Skeletal muscle cell (primary cell): ENCODE data around the gene ZC3H6.
A peak's percentile ranks its signal among the peaks of the same experiment; 100 is the strongest.

Source experiments
- DNase-seq: peaks from one replicate; pipeline ENCODE4 v3.0.0-alpha.2; 2010; ENCODE audit warnings: low read depth
- H3K4me3 ChIP-seq: 2 replicates; pipeline ENCODE4 v1.5.1; 2011; ENCODE audit warnings: low read depth, mild to moderate bottlenecking, control low read depth, low read length, moderate library complexity

ZC3H6 gene, protein sequence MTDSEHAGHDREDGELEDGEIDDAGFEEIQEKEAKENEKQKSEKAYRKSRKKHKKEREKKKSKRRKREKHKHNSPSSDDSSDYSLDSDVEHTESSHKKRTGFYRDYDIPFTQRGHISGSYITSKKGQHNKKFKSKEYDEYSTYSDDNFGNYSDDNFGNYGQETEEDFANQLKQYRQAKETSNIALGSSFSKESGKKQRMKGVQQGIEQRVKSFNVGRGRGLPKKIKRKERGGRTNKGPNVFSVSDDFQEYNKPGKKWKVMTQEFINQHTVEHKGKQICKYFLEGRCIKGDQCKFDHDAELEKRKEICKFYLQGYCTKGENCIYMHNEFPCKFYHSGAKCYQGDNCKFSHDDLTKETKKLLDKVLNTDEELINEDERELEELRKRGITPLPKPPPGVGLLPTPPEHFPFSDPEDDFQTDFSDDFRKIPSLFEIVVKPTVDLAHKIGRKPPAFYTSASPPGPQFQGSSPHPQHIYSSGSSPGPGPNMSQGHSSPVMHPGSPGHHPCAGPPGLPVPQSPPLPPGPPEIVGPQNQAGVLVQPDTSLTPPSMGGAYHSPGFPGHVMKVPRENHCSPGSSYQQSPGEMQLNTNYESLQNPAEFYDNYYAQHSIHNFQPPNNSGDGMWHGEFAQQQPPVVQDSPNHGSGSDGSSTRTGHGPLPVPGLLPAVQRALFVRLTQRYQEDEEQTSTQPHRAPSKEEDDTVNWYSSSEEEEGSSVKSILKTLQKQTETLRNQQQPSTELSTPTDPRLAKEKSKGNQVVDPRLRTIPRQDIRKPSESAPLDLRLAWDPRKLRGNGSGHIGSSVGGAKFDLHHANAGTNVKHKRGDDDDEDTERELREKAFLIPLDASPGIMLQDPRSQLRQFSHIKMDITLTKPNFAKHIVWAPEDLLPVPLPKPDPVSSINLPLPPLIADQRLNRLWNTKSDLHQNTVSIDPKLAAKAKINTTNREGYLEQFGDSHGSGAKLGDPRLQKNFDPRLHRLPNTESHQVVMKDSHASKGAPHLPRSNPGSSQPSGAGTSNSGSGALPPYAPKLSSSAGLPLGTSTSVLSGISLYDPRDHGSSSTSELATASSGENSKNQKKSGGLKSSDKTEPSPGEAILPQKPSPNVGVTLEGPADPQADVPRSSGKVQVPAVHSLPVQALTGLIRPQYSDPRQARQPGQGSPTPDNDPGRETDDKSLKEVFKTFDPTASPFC

DNA sequence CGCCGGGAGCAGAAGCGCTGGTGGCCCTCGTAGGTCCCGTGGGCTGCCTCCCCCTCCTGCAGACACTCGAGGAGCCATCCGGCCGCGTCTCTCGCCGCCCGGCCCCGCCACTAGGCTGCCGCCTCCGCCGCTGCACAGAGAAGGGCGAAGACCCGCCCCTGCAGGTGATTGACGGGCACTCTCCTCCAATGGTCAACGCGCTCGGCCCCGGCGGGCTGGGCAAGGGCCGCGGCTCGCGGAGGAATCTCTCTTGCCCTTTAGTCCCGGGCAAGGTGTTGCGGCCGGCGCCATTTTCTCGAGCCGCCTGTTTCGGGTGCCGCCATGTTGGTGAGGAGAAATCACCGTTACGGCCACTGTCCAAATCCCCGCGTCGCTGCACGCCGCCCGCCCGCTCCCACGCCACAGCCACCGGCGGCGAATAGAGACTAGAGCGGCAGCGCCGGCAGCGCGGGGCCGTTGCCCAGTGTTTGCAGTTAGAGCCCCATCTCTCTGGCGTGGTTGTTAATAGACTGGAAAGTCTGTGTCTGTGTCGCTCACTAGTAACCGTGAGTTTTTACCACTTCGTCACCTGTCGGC, at the start of gene ZC3H6:
TSS of gene ZC3H6 (plus strand) at position 287 of the 576 bp plus-strand sequence. CDS start 398 bp downstream, outside the sequence.
- peak within 1 kb of the TSS; percentile 91 for H3K4me3 ChIP-seq

DNA sequence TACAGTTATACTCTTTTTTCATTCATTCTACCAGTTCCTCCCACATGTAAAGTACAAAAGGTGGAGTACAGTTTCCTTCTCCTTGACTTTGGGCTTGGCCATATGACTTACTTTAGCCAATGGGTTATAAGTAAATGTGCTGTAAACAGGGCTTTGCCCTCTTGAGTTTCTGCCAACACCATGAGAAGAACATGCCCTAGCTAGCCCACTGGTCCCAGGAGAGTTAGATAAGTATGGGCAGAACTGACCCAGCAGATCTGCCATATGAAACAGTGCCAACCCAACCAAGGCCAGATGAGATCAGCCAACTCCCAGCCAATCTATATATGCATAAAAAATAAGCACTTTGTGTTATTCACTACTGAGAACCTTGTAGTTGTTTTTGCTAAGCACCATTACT, 46.0 kb upstream of the ZC3H6 start:
- H3K4me3 ChIP-seq = no peak overlapping the region
- DNase-seq = peak; percentile 57

More for the DNA sequence above, at the start of gene ZC3H6:
- DNase-seq = peak; percentile 96

DNA sequence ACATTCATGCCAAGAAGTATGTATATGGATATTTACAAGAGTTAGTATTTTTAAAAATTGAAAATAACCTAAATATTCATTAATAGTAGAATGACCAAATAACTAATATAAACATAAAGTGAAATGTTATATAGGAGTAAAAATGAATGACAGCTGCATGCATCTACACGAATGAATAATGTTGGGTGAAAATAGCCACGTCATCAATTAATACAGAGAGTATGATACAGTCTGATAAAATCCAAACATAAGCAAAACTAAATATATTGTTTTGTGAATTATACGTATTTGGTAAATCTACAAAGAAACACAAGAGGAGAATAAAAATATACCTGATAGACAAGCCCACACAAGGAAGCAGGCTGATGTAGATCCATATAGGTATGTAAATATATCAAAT, 45.0 kb upstream of the ZC3H6 start:
- H3K4me3 ChIP-seq = no peak overlapping the region
- DNase-seq = no peak

DNA sequence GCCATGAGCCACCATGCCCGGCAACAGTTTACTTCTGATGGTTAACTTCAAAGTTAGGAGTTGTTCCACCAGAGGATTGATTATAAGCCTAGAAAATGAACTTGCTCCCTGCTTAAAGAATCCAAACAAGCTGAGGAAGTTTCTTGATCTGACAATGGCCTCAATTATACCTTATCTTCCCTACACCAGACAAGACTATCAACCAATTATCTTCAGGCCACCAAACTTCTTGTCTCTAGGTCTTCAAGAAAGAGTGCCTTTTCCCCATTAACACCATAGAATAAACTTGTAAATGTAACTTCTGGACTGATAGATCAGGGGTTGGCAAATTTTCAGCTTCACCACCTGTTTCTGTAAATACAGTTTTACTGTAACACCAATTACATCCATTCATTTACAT, 35.5 kb upstream of the ZC3H6 start:
- no peak for DNase-seq
- H3K4me3 ChIP-seq = no peak overlapping the region

DNA sequence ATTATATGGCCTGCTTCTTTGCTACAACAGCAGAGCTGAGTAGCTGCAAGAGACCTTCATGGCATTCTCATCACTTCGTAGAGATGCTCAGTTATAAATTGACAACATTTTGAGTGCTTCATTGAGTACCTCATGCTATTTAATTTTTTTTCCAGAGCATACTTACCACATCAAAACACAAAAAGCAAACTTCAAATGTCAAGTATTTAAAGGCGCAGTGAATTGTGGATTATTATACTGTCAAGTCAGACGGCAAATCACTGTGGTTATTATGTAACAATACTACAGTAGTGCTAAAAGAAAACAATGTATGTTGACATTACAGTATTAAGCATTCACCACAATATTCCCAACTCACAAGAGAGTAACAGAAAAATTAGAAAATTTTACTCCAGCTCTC, 33.0 kb upstream of the ZC3H6 start:
- H3K4me3 ChIP-seq = no peak overlapping the region
- no peak for DNase-seq

DNA sequence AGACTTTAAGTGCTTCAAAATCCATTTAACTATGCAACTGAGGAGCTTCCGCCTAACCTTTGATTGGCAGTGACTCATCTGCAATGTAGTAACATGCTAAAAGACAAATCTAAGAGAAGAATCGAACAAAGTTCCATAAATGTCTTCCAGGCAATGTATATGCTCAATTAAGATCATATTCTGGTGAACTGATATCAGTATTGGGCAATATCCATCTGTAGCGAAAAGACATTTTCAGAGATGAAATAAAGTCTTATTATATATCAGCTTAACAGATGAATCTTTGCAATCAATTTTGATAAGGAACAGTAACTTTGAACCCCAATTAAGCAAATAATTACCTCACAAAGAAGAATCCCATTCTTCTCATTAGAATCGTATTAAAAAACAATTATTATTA, 32.2 kb upstream of the ZC3H6 start:
- no peak for DNase-seq
- H3K4me3 ChIP-seq = no peak overlapping the region

DNA sequence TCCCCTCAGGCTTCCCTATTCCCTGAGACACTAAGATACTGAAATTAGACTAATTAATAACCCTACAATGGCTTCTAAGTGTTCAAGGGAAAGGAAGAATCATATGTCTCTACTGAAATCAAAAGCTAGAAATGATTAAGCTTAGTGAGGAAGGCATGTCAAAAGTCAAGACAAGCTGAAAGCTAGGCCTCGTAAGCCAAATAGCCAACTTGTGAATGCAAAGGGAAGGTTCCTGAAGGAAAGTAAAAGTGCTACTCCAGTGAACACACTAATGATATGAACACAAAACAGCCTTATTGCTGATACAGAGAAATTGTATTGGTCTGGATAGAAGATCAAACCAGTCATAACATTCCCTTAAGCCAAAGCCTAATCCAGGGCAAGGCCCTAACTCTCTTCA, 30.5 kb upstream of the ZC3H6 start:
- DNase-seq = no peak

DNA sequence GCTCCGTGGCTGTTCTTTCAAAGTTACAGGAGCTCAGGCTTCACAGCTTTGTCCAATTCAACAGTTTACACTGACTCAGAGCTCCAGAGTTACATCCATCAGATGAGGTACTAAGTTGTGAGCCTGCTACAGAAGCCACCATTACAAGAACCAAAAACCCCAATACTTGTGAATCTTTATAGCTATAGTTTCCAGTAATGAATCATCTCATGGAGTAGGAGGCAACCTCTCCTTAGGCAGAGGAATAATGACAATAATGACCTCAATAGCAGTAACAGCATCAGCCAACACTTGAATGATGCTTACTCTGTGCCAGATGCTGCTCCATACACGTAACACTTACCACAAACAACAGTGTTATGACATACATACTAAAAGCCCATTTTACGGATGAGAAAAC, 24.1 kb upstream of the ZC3H6 start:
- H3K4me3 ChIP-seq = no peak overlapping the region
- no peak for DNase-seq

More for the DNA sequence above, 30.5 kb upstream of the ZC3H6 start:
- H3K4me3 ChIP-seq = no peak overlapping the region

DNA sequence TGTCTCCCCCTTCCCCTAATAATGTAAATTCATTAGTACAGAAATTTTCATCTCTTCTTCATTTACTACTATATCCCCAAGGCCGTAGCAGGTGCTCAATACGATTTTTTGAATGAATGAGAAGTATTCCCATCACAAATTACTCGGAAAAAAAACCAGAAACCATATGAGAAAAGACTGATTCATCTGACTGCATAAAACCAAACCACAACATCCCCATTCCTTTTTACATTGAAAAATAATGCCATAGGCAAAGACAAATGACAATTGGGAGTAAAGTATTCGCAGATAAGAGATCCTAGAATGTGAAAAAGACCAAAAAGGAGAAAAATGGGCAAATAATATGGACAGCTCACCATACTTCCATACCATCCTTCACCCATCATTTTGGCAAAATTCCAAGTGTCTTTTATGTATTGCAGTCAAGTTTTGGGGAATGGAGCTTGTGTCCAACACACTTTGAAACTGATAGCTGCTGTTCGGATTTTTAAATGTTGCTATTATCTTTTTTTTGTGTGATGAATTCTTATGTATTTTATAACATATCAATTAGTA, 22.1 kb upstream of the ZC3H6 start:
- no peak for DNase-seq
- no peak overlapping the region for H3K4me3 ChIP-seq

DNA sequence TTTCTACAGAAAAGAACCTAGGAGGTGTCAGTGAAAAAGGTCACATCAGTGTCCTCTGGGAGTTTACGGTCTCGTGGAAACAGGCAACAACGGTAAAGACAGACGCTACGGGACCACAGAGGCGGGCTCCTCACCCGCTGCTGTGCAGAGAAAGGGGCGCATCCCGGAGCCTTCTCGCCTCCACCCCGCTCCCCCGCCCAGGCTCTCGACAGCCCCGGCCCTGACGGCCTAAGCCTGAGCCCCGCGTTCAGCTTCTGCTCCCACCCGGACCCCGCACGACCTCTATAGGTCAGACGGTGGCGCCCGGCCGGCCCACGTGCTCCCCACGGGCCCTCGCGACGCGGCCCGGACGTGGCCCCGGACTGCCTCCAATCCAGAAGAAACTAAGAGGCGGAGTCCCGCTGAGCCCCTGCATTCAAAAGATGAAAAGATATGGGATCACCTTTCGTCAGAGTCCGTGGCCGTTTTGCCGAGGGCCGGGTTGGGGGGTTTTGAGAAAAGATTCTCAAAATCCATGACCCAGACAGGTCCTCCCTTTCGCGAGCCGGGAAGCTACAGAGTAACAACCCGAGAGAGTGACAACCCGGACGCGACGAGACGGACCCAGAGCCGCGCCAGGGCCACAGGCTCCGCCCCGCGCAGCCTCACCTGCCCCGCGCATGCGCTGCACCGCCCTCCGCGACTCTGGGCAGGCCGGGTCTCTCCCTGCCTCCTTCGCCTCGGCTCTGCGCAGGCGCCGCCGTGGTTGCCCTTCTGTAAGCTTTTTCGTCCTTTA, 20.7 kb upstream of the ZC3H6 start, which contains the start of gene ZC3H8:
TSS of gene ZC3H8 (minus strand) at position 577 of the 775 bp plus-strand sequence. CDS start at position 516, 61 bp downstream.
- DNase-seq = peak; percentile 40

DNA sequence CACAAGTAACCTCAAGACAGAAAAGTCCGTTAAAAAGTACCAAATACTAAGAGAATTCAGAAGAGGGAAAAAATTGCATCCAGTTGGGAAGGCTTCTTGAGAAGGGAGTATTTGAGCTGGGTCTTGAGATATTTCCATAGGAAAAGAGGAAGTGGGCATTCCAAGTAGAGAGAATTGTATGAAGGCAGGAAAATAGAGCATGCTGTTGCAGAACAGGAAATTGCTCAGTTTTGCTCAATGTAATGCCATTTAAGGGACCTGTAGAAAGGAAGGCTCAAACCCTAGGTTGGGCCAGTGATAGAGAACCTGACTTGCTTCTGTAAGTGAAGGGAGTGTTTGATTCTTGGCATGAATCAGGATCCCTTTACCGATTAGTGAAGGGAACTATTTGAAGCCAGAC, 19.5 kb upstream of the ZC3H6 start:
- no peak overlapping the region for H3K4me3 ChIP-seq

More for the DNA sequence above, 20.7 kb upstream of the ZC3H6 start, which contains the start of gene ZC3H8:
- H3K4me3 ChIP-seq = peak within 1 kb of the TSS; percentile 76

DNA sequence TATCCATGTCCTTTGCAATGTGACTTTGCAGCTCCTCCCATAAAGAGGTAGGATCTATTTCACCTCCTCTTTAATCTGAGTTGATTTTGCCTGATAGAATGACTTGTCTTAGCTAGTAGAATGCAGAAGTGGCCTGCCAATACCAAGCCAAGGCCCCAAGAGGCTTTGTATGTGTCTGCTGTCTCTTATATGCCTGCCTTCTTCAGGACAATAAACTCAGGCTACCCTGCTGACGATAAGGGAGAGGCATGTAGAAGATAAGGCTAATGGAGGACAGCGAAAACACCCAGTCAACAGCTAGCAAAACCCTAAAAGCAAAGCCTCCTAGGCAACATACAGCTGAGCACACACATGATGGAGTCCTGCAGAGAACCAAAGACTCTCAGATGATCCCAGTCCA, 18.7 kb upstream of the ZC3H6 start:
- no peak overlapping the region for H3K4me3 ChIP-seq
- DNase-seq = no peak

More for the DNA sequence above, 19.5 kb upstream of the ZC3H6 start:
- no peak for DNase-seq

DNA sequence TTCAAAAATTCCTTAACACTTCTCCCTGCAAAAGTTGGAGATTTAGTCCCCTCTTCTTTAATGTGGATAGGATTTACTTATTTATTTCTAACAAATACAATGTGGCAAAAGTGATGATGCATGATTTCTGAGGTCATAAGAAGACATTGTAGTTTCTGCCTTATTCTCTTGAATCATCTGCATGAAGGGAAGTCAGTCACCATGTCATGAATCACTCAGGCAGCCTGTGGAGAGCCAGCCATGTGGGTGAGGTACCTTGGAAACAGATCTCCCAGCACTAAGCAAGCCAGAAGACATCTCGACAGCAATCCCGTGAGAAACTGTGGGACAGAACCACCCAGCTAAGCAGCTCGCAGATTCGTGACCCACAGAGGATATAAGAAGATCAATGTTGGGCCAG, 17.8 kb upstream of the ZC3H6 start:
- no peak overlapping the region for H3K4me3 ChIP-seq
- no peak for DNase-seq

DNA sequence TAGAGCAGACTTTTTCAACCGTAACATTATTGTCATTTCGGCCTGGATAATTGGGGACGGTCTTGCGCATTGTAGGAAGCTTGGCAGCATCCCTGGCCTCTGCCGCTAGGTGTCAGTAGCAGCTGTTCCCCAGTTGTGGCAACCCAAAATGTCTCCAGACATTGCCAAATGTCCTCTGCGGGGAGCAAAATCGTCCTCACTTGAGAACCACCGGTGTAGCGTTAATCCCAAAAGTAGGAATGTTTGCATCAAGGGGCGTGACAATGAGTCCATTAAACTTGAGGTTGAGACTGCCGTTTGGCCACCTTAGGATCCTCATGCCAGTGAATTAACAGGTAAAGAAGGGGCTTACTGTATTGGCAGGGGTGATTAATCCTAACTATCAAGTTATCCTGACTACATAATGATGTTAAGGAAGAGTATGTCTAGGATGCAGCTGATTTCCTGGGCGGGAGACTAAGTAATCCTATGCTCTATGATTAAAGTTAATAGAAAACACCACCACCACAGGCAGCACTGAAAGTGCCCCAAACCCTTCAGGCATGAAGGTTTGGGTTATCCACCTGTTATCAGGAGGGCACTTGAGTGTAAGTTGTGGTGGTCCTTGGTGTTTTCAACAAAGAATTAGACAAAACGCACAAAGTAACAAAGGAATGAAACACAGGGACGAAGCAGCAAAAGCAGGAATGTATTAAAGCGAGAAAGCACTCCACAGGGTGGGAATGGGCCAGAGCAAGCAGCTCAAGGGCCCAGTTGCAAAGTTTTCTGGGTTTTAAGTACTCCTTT, 15.7 kb upstream of the ZC3H6 start:
- no peak overlapping the region for H3K4me3 ChIP-seq
- DNase-seq = no peak

DNA sequence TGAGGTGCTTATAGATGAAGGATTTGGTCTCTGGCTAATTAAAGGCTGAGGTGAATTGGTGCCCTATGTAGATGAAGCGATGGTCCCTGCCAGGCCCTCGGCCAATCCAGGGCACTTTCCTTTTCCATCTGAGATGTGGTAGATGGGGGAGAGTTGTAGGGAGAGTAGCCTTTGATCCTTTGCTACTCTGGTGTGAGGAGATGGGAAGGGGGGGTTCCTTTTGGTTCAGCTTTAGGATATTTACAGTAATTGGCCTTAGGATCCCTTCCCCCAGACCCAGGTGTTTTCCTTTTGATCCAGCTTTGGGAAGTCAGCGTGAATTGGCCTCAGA, 15.1 kb upstream of the ZC3H6 start:
- no peak overlapping the region for H3K4me3 ChIP-seq
- no peak for DNase-seq

DNA sequence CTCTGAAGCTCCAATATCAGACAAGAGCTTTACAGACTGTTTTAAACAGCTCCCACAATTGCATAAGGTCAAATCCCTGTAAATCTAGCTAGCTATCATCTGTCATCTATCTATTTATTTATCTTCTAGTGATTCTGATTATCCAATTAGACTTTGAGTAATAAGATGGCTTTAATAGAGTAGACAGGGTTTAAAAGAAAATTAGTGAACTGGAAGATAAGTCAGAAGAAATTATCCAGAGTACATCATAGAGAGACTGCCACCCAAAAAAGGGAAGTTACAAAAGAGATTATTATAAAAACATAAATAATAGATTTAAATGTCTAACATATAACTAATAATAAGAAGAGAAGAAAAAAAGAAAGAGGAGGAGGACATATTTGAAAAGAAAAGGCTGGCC, 12.5 kb upstream of the ZC3H6 start:
- H3K4me3 ChIP-seq = no peak overlapping the region
- DNase-seq = no peak

DNA sequence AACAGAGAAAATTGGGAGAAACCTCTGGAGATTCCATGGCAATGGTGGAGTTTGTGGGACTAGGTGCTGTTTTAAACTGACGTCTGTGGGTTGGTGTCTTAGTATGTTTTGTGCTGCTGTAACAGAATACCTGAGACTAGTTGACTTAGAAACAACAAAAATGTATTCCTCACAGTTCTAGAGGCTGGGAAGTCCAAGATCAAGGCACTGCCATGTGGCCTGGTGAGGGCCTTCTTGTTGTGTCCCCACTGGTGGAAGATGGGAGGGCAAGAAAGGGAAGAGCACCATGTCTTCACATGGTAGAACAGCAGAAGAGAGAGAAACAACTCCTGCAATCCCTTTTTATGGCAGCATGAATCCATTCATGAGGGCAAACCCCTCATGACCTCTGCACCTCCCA, 6.8 kb upstream of the ZC3H6 start:
- H3K4me3 ChIP-seq = no peak overlapping the region
- no peak for DNase-seq

DNA sequence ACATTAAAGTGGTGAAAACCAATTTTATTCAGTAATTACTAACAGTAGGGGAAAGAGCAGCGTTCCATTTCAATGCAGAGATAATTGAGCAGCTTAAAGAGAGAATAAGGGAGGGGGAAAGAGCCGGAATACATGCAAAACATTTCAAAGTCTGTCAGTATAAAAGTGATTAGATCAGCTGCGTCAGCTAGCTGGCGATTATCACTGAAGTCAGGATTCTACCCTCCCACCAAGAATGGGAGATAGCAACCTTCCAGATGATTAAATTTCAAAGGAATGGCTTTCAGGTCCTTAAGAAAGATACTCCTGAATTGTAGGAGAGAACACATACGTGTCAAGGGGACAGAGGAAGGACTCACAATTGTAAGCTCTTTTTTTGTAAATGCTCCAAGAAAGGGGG, 2.7 kb upstream of the ZC3H6 start:
- DNase-seq = no peak
- no peak overlapping the region for H3K4me3 ChIP-seq
